Endothelial cell of umbilical vein (primary cell): Measurements from ENCODE around the gene EYS. TPM values are rescaled to one million over a fixed set of nuclear protein-coding genes. Genes with fewer than 3 reads are reported as not detected.

Experiments used
- BruUV-seq: library from RNA; stranded (reverse); fragments of 400-500 nt; replicated peaks from 2 replicates; lab custom pipeline; 2021; lab: Mats Ljungman, UMichigan
- CTCF ChIA-PET: fragments of 300-600, 350-600 bp; sonication (Branson Sonifier 250); formaldehyde crosslinking; loops from one replicate; lab custom pipeline; 2021; ENCODE audit warnings: antibody characterized with exemption, inconsistent platforms; lab: Charles Lee
- POLR2A ChIA-PET: fragments of 300-600, 350-600 bp; sonication (Branson Sonifier 250); formaldehyde crosslinking; loops from one replicate; lab custom pipeline; 2021; ENCODE audit warnings: antibody characterized with exemption, inconsistent platforms; lab: Charles Lee
- DNase-seq: peaks from one replicate; pipeline ENCODE4 v3.0.0-alpha.2; 2011; ENCODE audit warnings: low read depth, low spot score
- FAIRE-seq: peaks from 2 replicates; lab custom pipeline; 2011; peaks lifted over from hg19 to GRCh38; lab: Jason Lieb, UNC
- H2AFZ ChIP-seq: 2 replicates; pipeline ENCODE4 v1.6.0; 2012; ENCODE audit warnings: low read depth, low read length, control low read depth, inconsistent platforms
- H3K27ac ChIP-seq: 2 replicates; pipeline ENCODE4 v1.5.1; 2011; ENCODE audit warnings: low read depth, mild to moderate bottlenecking, control low read depth, low read length, moderate library complexity; ENCODE audit not compliant: insufficient read depth
- H3K27me3 ChIP-seq, 2 experiments: 2 replicates each; pipeline versions ENCODE4 v1.6.0 to v1.6.1; 2011; ENCODE audit warnings: low read length in 2 of 2, mixed read lengths in 1 of 2; ENCODE audit not compliant: control insufficient read depth in 2 of 2, insufficient read depth in 2 of 2
- H3K36me3 ChIP-seq, 2 experiments: 2 replicates in 1 of 2; 3 replicates in 1 of 2; pipeline ENCODE4 v1.5.1; 2011; ENCODE audit warnings: low read length in 2 of 2, mild to moderate bottlenecking in 1 of 2, moderate library complexity in 1 of 2; ENCODE audit not compliant: control insufficient read depth in 2 of 2, insufficient read depth in 2 of 2; ENCODE audit errors: extremely low read depth in 1 of 2
- H3K4me1 ChIP-seq: 3 replicates; pipeline ENCODE4 v1.5.1; 2011; ENCODE audit warnings: mild to moderate bottlenecking, low read length; ENCODE audit not compliant: control insufficient read depth, insufficient read depth; ENCODE audit errors: extremely low read depth
- H3K4me2 ChIP-seq: 2 replicates; pipeline ENCODE4 v1.6.1; 2011; ENCODE audit warnings: low read length, control low read depth, mixed read lengths; ENCODE audit not compliant: insufficient read depth
- H3K4me3 ChIP-seq, 3 experiments: fragments of 200-600 bp in 1 of 3; sonication (generic), shearing (Covaris generic) in 1 of 3; replicated peaks in 1 of 3; 2 replicates each; pipeline ENCODE4 v1.5.1; 2011 to 2016; ENCODE audit warnings: control low read depth in 3 of 3, low read length in 3 of 3, mild to moderate bottlenecking in 2 of 3, inconsistent platforms in 1 of 3, low read depth in 1 of 3, moderate library complexity in 1 of 3; ENCODE audit not compliant: insufficient read depth in 1 of 3
- H3K79me2 ChIP-seq: 2 replicates; pipeline ENCODE4 v1.6.0; 2012; ENCODE audit warnings: low read length, inconsistent platforms; ENCODE audit not compliant: control insufficient read depth, insufficient read depth
- H3K9ac ChIP-seq: replicated peaks from 2 replicates; pipeline ENCODE3; 2011; ENCODE audit warnings: low read length, control low read depth; ENCODE audit not compliant: insufficient read depth; ENCODE audit errors: extremely low read depth
- H3K9me1 ChIP-seq: replicated peaks from 3 replicates; pipeline ENCODE4 v1.6.0; 2011; ENCODE audit warnings: mild to moderate bottlenecking, low read length; ENCODE audit not compliant: control insufficient read depth, insufficient read depth; ENCODE audit errors: extremely low read depth
- H3K9me3 ChIP-seq: replicated peaks from 2 replicates; pipeline ENCODE4 v1.5.1; 2012; ENCODE audit warnings: low read length, inconsistent platforms; ENCODE audit not compliant: control insufficient read depth, insufficient read depth
- H4K20me1 ChIP-seq: replicated peaks from 2 replicates; pipeline ENCODE3; 2011; ENCODE audit warnings: mild to moderate bottlenecking, low read length; ENCODE audit not compliant: control insufficient read depth, insufficient read depth; ENCODE audit errors: extremely low read depth
- CTCF ChIP-seq, 2 donors: IDR thresholded peaks; 1 replicate in 1 of 2; 2 replicates in 1 of 2; pipeline ENCODE4 v1.5.1; 2011; ENCODE audit warnings: low read length in 2 of 2, mild to moderate bottlenecking in 2 of 2, moderate library complexity in 2 of 2, control low read depth in 1 of 2, inconsistent platforms in 1 of 2, low read depth in 1 of 2; ENCODE audit not compliant: insufficient read depth in 1 of 2; ENCODE audit errors: extremely low read depth in 1 of 2
- EZH2 ChIP-seq: IDR thresholded peaks from 2 replicates; pipeline ENCODE4 v1.6.1; 2012; ENCODE audit warnings: borderline replicate concordance, low read depth, mild to moderate bottlenecking, moderate library complexity, low read length, inconsistent platforms; ENCODE audit not compliant: severe bottlenecking
- FOS ChIP-seq: IDR thresholded peaks from 2 replicates; pipeline ENCODE4 v1.6.1; 2011; ENCODE audit warnings: mild to moderate bottlenecking, low read length, moderate library complexity, borderline replicate concordance; ENCODE audit not compliant: insufficient read depth
- GATA2 ChIP-seq: IDR thresholded peaks from 2 replicates; pipeline ENCODE4 v1.7.0; 2011; ENCODE audit warnings: low read depth, mild to moderate bottlenecking, moderate library complexity, mixed read lengths, low read length; ENCODE audit not compliant: insufficient read length, insufficient read depth
- JUN ChIP-seq: IDR thresholded peaks from 2 replicates; pipeline ENCODE4 v1.6.1; 2011; ENCODE audit warnings: borderline replicate concordance, low read depth; ENCODE audit not compliant: insufficient read length, insufficient read depth
- MAX ChIP-seq: IDR thresholded peaks from 2 replicates; pipeline ENCODE4 v1.6.1; 2011; ENCODE audit not compliant: insufficient read depth, insufficient read length
- MYC ChIP-seq: IDR thresholded peaks from one replicate; pipeline ENCODE4 v1.6.1; 2011; ENCODE audit warnings: mild to moderate bottlenecking, low read depth, low read length
- POLR2A ChIP-seq: IDR thresholded peaks from 2 replicates; pipeline ENCODE4 v1.6.1; 2012; ENCODE audit warnings: low read depth, mild to moderate bottlenecking, control low read depth, low read length
- POLR2AphosphoS5 ChIP-seq: IDR thresholded peaks from 2 replicates; pipeline ENCODE4 v1.6.1; 2012; ENCODE audit warnings: low read depth, mild to moderate bottlenecking, control low read depth, low read length, moderate library complexity; ENCODE audit not compliant: insufficient read depth
- dilution Hi-C: fragments of 300-500 bp; cut with MboI; formaldehyde crosslinking; loops from one replicate; pipeline ENCODE4 v1.15.0; 2019; ENCODE audit warnings: low sequenced_read_pairs; ENCODE audit not compliant: extremely low pct_ligation_motif_present
- intact Hi-C: fragments of 100-400 bp; cut with micrococcal nuclease; formaldehyde crosslinking; loops from one replicate; pipeline ENCODE4 v1.10.0; 2022
- polyA plus RNA-seq, 4 experiments: library from polyadenylated mRNA; depleted of rRNA in 3 of 4; stranded (reverse) in 3 of 4; unstranded in 1 of 4; fragments of >200 nt; gene quantifications; 2 replicates each; pipeline versions ENCODE4 v1.2.1 to v1.2.3, GENCODE V29; 2011 to 2012; ENCODE audit warnings: missing spikeins in 1 of 4
- total RNA-seq: library from RNA; stranded (reverse); gene quantifications from 2 replicates; pipeline ENCODE4 v1.2.3, GENCODE V29; 2021

The EYS gene
- total and polyA plus RNA-seq, 2 donors (not counting 3 experiments of a cell fraction or from before 2014, with no cell fraction given), result 0.01 to 0.27 TPM

- FAIRE-seq (no peak), DNase-seq (no peak)
- Histone ChIP-seq H3K36me3 (no peaks in the 10 kb centered on the region), H3K79me2 (no peaks in the 10 kb centered on the region), H3K27ac (no peak overlapping the region), H4K20me1 (no peaks in the 10 kb centered on the region), H3K27me3 (no peaks in the 10 kb centered on the region), H3K4me2 (no peak overlapping the region), H3K9me1 (no peaks in the 10 kb centered on the region), H3K4me1 (no peaks in the 10 kb centered on the region), H2AFZ (no peak overlapping the region), H3K9me3 (no peaks in the 10 kb centered on the region), H3K9ac (no peak overlapping the region), H3K4me3 (no peak overlapping the region)
- TF ChIP-seq POLR2A (no peak), GATA2 (no peak), FOS (no peak), MAX (no peak), JUN (no peak), CTCF (IDR thresholded peaks at IDR 0.05; ENCODE audit: extremely low read depth in 1 of 2, insufficient read depth in 1 of 2, low read depth in 1 of 2, low read length in 2 of 2) (no peak), MYC (no peak), EZH2 (no peak), POLR2AphosphoS5 (no peak)
- dilution Hi-C loops, result no loop called here
- ChIA-PET CTCF (no interaction called here), POLR2A (no interaction called here)
- intact Hi-C loops, result no loop called here
- no TSS peak for BruUV-seq
These were observed 308.2 kb downstream of the EYS start for GRCh38 chr6:65398851-65399250.
